ENCODE measurements around the gene MTARC1.

The MTARC1 gene

DNA sequence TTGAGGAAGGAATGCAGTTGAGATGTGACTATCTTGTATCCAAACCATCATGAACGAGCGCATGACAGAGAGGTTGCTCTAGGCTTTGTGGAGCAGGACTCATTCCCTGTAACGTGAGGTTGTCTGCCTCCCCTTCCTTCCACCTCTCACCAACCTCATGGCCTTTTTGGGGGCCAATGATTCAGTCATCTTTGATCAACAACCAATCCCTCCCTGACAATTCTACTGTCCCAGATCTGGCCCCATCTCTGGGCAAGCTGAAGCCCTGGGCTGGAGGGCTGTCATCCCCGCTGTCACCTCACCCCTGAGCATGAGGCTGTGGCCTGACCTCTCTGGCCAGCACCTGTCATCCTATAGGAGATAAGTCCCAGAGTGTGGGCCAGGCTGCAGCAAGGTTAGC, 19.7 kb downstream of the MTARC1 start:
- no peak for DNase-seq (ENCODE audit: low read depth in 2 of 2)

DNA sequence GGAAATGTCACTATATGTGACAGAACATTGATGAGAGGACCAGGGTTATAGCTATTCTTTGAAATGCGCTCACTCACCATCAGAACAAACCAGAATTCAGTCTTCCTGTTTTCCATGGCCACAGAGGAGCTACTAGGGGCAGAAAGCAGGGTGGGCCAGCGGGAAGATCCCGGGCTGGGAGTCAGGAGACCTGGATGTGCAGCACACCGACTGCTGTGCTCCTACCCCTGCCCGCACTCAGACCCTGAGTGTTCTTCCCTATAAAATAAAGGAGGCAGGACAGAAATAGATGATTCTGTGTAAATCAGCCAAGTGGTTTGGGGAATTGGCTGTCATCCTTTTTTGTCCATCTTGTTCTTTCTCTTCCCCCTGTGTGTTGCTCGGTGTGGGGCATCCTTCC, 21.0 kb downstream of the MTARC1 start:
- DNase-seq (ENCODE audit: low read depth in 2 of 2): no peak

GRCh38 chr1:220808345-220809186, 21.9 kb downstream of the MTARC1 start:
- no peak for DNase-seq (ENCODE audit: low read depth in 2 of 2)

GRCh38 chr1:220809187-220809550, 22.5 kb downstream of the MTARC1 start:
- DNase-seq (ENCODE audit: low read depth in 2 of 2): no peak

- no peak for DNase-seq (ENCODE audit: low read depth in 2 of 2)
Measured at GRCh38 chr1:220809704-220810103, 23.0 kb downstream of the MTARC1 start.

- DNase-seq (ENCODE audit: low read depth in 2 of 2): peak; percentile 32 to 57
Measured at GRCh38 chr1:220810179-220810653, 23.5 kb downstream of the MTARC1 start.

GRCh38 chr1:220810963-220811362, 24.2 kb downstream of the MTARC1 start:
- no peak for DNase-seq (ENCODE audit: low read depth in 2 of 2)

DNA sequence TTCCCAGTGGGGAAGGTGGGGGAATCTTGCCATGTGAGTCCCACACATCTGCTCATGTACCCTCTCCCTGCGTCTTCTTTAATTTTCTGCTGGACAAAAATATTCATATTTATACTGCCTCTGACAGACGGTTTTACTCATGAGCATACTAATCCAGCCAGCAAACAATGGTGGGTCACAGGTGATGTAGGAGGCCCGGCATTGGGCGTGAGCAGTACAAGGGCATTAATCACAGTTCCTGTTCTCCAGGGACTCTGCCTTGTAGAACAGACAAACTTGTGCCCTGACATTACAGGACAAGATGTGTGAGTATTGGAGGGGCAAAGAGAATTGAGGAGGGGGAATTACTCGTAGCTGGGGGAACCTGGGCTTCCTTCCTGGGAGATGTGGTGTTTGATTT, 25.0 kb downstream of the MTARC1 start:
- no peak for DNase-seq (ENCODE audit: low read depth in 2 of 2)

GRCh38 chr1:220812308-220812707, 25.6 kb downstream of the MTARC1 start:
- no peak for DNase-seq (ENCODE audit: low read depth in 2 of 2)

DNA sequence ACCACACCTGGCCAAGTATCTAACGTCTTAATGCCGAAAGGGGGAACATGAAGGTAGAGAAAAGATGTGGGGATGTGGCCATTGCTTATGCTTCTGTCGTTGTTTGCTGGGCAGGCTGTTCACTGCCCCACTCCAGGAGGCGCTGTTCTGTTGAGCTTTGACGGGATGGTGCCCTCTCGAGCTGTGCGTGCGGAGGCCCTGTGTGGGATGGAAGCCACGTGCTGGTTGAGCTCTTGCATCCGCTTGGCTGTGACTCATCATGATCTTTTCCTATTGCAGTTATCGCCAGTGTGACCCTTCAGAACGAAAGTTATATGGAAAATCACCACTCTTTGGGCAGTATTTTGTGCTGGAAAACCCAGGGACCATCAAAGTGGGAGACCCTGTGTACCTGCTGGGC, 26.3 kb downstream of the MTARC1 start:
- DNase-seq (ENCODE audit: low read depth in 2 of 2): no peak

DNA sequence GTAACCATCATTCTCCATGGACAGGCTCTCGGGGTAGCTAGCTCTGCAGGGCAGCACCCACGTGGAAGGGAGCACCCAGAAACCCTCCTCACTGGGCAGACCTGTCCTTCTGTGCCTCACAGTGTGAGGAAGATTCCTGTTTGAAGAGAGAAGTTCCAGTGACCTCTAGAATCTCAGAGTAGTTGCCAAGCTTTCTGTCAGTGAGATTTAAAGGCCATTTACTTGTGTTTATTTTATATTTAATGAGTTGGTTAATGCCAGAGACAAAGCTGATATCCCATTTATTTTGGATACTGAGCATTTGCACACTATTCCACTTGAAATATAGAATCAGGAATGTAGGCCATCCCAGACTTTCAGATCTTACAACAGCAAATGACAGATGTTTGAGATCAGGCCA, 28.7 kb downstream of the MTARC1 start:
- no peak for DNase-seq (ENCODE audit: low read depth in 2 of 2)

DNA sequence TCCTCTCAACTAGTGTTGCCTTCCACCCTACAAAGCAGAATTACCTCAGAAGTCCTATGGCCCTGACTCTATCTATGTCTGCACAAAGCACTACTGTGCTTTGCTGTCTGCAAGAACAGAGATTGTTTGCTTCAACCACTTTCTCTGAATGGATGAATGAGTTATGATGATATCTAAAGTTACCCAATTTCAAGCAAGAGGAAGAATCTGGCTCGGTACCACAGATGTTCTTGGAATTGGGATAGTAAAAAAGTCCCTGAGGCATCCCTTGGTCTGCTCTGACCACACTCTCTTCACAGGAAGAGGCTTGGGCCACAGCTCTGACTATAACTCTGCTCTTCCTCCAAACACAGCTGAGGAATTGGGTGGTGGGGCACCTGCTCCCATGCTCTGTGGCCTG, 31.2 kb downstream of the MTARC1 start:
- no peak for DNase-seq (ENCODE audit: low read depth in 2 of 2)

- no peak for DNase-seq (ENCODE audit: low read depth in 2 of 2)
Measured at GRCh38 chr1:220818421-220819173, 31.9 kb downstream of the MTARC1 start.

- DNase-seq (ENCODE audit: low read depth in 2 of 2): no peak
Measured at GRCh38 chr1:220819467-220820026, 32.8 kb downstream of the MTARC1 start.

DNA sequence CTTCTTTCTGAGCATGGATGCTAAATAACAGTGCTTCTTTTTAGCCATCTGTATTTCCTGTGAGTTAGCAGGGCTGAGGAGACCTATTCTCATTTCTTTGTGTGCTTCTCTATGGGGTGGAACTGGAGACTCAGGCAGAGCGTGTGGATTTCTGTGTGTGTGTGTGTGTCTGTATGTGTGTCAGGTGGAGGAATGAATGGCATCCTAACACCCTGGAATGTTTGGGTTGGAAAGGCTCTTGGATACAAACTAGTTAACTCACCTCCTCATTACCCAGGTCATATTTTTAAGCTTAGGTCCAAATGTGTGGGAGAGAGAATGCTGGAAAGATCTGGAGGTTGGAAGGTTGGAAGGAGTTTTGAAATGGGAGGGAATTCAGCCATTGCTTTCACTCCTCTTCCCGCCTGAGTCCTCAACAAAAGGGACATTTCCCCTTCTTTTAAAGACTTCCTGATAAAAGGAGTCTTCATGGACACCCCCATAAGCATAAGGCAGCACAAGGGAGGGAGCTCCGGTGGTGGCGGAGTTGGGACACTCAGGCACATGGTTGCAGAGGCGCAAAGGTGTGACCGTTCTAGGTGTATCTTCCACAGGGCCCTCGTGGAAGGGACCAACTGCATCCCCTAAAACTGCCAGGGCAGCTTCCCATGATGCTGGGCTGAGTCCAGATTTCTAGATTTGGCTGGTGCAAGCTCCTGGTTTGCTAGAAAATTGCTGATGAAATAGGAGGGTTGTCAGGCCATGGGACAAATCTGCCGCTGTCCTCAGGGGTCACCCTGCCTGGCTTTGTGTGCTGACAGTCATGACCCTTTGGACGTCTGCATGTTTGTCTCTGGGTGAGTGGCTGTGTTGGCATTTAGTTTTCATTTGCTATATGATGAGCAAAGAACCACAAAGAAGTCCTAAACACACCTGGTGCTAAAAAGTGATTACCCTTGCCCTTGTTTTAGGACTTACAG, 37.6 kb downstream of the MTARC1 start:
- no peak for DNase-seq (ENCODE audit: low read depth in 2 of 2)

DNA sequence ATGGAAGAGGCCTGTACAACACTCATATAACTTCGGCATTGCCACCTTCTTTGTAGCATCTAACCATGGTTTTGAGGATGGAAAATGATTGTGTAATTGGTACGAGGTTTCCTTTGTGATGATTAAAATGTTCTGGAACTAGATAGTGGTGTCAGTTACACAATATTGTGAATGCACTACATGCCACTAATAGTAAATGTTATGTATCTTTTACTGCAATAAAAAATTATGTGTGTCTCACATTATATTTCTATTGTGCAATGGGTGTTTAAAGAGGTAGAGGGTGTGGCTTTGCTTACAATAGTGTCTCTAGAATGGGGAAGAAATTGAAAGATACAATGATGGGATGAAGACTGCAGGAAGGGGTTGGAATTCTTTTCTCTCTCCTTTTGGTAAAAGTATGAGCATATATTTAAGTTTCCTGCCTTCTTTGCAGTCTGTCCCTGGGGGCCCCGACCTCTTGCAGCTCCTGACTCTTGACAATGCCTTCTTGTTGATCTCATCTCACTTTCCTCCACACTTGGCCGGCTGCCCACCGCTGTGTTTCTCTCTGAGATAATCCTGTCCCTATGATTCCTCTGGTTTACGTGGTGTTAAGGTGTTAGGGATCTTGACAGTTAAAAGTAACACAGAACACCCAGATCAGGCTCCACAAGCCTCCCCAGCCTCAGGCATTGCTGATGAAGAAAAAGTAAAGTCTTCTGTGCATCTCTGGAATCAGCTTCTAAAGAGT, 39.3 kb downstream of the MTARC1 start:
- DNase-seq (ENCODE audit: low read depth in 2 of 2): no peak

DNA sequence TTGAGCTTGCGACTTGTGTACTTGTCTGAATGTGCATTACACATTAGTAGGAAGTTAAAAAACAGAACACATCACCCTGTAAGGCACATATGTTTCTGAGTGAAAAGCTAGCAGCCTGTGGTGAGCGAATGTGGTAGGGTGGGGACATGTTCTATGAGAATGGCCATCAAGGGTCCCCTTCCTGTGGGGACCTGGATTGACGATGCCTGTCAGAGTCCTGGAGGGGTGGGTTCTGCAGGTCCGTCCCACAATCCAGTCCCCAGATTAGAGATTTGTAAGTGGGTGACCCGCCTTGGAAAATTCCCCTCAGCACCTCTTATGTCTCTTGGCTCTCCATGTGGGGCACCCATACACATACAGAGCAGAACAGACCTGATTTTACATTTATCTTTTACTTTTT, 40.0 kb downstream of the MTARC1 start:
- DNase-seq (ENCODE audit: low read depth in 2 of 2): no peak

DNA sequence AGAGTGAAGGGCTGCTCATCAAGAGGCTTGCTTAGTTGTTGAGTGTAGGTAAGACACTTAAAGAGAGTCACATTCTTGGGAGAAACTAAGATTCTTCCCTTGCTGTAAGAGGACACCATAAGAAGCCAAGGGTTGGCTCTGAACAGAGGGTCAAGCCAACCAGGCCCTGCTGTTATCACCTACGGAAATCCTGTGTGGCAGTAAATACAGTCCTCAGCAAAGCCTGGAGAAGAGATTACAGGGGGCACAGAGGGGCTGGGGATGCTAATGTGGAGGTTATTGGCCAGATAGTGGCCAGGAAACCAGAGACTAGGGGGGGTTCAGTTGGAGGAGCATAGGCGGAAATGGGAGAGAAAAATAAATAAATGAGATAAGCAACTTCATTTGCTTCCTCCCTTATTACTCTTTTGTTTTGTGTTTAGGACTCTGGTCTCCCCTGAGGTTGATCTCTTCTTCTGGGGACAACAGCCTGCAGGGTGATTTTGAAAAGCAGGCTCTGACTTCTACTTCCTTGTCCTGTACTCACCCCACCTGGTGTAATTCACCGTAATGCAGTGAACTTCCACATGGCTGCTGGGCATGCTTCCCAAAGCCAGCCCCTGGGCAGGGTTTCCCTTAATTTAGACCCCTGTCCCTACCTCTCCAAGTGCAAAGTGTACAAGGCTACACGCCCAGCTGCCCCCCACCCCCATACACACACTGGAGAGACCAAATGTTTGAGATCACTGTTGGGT, 40.9 kb downstream of the MTARC1 start:
- no peak for DNase-seq (ENCODE audit: low read depth in 2 of 2)

DNA sequence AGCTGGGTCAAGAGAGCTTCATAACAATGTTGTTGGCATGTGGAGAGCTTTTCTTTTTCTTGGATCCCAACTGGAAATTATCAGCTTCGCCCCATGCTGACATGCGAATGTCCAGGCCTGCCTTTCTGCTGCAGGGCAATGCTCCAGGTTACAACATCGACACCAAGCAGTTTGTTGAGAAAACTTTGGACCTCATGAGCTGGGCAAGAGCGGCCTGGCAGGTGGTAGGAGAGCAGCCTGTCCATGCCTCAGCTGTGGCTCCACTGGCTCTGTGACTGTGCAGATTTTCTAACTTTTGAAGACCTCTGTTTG, 41.4 kb downstream of the MTARC1 start:
- no peak for DNase-seq (ENCODE audit: low read depth in 2 of 2)

DNA sequence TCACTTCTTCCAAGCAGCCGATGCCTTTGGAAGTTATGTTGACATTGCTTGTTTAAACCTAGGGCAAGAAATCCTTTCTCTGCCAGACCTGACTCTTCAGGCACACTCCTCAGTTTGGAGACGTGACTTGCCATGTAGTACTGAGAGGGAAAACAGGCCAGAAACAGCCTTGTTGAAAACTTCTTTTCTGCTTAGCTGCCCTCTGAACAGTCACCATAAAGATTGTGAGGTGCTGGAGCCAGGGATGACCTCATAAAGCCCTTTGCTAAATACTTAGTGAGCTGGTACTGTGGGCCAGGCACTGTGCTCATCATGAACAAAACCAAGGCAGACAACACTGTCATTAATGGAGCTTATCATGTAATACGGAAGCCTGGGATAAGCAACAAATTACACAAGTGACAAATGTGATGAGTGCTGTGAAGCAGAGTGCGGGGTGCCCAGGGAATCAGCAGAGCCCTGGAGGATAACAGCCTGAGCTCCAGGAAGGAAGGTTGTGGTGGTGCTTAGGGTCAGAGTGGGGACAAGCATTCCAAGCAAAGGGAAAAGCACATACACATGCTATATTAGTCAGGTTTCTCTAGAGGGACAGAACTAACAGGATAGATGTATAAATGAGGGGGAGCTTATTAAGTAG, 42.4 kb downstream of the MTARC1 start:
- DNase-seq (ENCODE audit: low read depth in 2 of 2): no peak

All from stimulated activated CD8-positive, alpha-beta memory T cell treated with anti-CD3 and anti-CD28 coated beads, Interleukin-2, amount 100 ng/mL, for 48 hours (primary cell).